Urinary bladder (tissue), 4 donors: Measurements from ENCODE around the gene IFNA6. TPM values are rescaled to one million over a fixed set of nuclear protein-coding genes. Genes with fewer than 3 reads are reported as not detected.

Experiments used
- DNase-seq: peaks from one replicate; pipeline ENCODE4 v3.0.0-alpha.2; 2015; ENCODE audit errors: extremely low spot score
- H3K27ac ChIP-seq: one replicate; pipeline ENCODE4 v1.5.1; 2013; ENCODE audit warnings: low read depth, mild to moderate bottlenecking, moderate library complexity
- H3K36me3 ChIP-seq: one replicate; pipeline ENCODE4 v1.6.1; 2013; ENCODE audit warnings: mild to moderate bottlenecking, moderate library complexity; ENCODE audit not compliant: insufficient read depth
- H3K4me1 ChIP-seq: one replicate; pipeline ENCODE4 v1.6.1; 2013; ENCODE audit warnings: mild to moderate bottlenecking, moderate library complexity; ENCODE audit not compliant: insufficient read depth
- H3K4me3 ChIP-seq: one replicate; pipeline ENCODE4 v1.5.1; 2013; ENCODE audit warnings: low read depth, low read length
- WGBS: extraction: QIAGEN DNeasy Blood & Tissue Kit; methylation state at CpG from one replicate; pipeline ENCODE4 v1.1.7; 2013; 5-methylcytosine and 5-hydroxymethylcytosine counted together
- polyA plus RNA-seq: library from polyadenylated mRNA; stranded (reverse); fragments of 200-250 nt; gene quantifications from one replicate; pipeline ENCODE4 v1.2.3, GENCODE V29; 2013
- total RNA-seq: library from RNA; depleted of rRNA; stranded (reverse); fragments of >200 nt; gene quantifications from one replicate; pipeline ENCODE4 v1.2.3, GENCODE V29; 2014
- donor health status: healthy with polysubstance abuse.
- donor health status: healthy.

IFNA6 gene
- total and polyA plus RNA-seq, 2 donors, result not detected

DNA sequence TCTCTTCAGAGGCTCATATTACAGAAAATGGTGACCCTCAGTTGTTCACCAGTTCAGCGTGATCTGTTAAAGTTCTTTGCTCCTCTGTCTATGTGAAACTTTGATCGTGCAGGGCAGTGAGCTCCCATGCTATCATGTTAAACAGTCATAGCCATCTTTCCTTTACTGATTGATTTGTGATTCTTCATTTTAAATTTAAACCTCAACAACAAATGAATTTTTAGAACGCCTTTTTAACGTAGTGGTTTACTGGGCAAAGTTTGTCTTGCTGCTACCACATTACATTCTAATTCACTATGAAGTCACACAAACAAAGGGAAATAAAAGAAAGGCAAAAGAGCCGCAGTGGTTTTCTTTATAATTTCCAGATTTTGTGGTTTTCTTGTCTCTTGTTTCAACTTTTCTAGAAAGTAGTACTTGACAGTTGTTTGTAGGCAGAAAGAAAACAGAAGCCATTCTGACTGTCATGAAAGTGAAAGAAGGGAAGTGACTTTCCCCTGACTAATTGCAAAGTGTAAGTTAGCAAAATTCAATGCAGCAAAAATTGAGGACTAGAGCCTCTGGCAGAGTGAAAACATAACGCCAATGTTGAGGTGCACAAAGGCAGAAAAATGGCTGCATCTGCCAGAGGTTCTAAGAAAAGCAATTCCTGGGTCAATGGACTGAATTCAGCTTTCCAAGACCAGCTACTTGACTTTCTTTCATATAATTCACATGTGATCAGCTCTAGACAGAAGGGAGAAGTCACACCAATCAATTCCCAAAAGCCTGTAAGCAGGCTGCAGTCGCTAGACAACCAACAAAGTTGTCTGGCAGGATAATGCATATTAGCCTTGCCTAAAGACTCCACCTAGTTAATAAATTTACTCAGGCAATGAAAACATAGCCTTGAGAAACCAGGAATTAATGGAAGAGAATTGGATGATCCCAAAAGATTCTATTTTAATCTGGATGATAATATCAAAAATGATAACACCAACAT, 7.1 kb upstream of the IFNA6 start:
- 61% methylated on average over 7 of the region's 7 CpGs for WGBS
- no peak overlapping the region for H3K27ac ChIP-seq
- H3K4me3 ChIP-seq, result no peak overlapping the region
- H3K36me3 ChIP-seq, result no peaks in the 10 kb centered on the region
- no peak for DNase-seq
- H3K4me1 ChIP-seq, result no peaks in the 10 kb centered on the region

DNA sequence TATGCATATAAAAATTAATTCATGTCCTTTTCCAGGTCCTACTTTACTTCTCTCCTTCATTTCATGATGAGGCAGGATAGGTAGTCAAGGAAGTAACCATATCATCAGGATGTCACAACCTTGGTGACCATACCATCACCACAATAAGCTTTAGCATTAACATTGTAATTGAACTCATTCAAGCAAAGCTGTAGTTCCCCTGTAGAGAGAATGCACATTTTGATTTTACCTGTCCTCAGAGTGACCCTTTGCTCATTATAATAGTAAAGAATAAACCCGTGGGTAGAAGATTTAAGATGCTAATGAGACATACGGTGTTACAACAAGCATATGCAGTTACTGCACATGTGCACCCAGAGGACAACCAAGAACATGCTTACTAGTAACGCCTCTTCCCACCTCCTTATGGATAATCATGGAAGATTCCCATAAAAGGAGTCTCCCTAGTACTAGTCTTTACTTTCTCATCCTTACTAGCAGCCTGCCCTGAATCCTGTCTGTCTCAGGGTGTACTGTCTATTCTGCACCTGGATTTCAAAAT, 2.2 kb downstream of the IFNA6 start:
- Histone ChIP-seq H3K27ac (no peak overlapping the region), H3K36me3 (no peaks in the 10 kb centered on the region), H3K4me3 (no peak overlapping the region), H3K4me1 (no peaks in the 10 kb centered on the region)
- DNase-seq, result no peak
- 75% methylated on average over 3 of the region's 3 CpGs for WGBS

DNA sequence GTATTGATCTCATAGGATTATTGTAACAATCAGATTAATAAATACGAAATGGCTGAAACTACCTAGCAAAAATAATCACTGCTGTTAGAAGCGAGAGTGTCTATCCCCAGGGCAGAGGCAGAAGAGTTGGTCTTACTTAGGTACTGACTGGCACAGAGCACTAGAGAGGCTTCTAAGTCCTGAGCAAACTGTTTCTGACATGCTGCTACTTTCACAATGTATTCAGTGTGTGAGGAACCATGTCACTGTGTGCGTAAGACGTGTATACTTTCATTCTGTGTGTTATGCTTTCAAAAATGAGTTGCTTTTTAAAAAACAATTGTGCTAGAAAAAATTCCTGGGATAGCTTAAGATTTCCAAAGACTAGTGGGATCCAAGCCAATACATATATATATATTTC, 10.0 kb downstream of the IFNA6 start:
- Histone ChIP-seq H3K27ac (no peak overlapping the region), H3K4me1 (no peaks in the 10 kb centered on the region), H3K4me3 (no peak overlapping the region), H3K36me3 (no peaks in the 10 kb centered on the region)
- DNase-seq, result no peak
- WGBS, result 86% methylated on average over 4 of the region's 4 CpGs

DNA sequence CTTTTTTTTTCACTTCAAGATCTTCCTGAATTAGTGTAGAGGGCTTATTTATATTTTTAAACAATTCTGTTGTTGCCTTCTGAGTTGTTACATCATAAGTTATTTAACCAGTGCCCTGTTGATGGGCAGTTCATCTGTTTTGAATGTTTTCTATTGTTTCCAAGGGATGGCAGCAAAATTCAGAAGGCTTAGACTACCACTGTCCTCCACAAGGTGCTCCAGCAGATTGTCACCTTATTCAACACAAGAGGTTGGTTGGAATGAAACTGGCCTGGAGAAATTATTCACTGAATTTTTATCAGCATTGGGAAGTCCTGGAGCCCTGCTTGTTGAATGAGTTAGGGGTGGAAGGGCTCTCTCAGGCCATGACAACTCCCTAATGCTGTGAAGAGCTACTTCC, 14.2 kb downstream of the IFNA6 start:
- DNase-seq, result no peak
- Histone ChIP-seq H3K4me1 (no peaks in the 10 kb centered on the region), H3K4me3 (no peak overlapping the region), H3K27ac (no peak overlapping the region), H3K36me3 (no peaks in the 10 kb centered on the region)

DNA sequence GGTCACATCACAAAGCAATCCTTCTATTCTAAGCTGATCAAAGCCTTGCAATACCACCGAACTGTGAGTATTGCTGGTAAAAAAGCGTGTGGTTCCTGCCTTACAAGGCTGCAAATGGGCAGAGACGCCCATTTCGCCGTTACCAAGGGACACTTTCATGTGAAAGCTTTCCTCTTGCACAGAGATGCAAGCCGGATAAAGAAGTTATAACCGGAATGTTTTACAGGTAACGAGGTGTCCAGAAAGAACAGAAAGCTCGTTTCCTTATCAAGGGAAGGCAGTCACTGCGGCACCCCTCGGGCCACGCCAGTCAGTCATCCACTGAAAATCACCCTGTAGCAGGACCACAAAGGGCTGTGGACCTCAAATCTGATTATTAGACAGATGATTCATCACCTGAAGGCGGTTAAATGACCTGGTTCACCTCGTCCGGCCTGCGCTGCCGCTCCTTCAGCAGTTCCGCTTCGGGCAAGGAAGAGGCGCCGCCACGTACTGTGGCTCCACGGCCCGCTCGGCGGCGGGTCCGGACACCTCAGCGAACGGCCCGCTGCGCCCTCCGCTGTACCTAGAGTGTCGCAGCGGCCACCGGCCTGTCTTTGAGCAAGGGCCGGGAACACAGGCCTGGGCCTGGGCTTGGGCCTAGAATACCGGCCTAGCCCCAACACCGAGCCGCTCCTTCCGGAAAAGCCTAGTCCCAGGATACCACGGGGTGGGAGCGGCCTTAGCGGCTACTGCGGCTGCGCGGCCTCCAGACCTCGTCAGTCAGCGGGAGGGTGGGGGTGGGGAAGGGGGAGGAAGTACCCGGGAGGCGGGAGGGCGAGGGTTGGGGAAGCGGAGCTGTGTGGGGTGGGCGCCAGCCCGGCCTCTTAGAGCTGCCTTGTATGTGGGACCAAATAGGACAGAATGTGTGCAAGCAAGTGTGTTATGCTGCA, 15.7 kb downstream of the IFNA6 start, which contains the start of gene KLHL9:
KLHL9 (minus strand) TSS at position 704 of the 932 bp plus-strand sequence; CDS start at position 159, 545 bp downstream.
- under 1% methylated on average over 55 of the region's 55 CpGs for WGBS
- no peaks in the 10 kb centered on the region for H3K4me1 ChIP-seq
- H3K4me3 ChIP-seq, result peak within 1 kb of the TSS; percentile 67
- H3K36me3 ChIP-seq, result no peaks in the 10 kb centered on the region
- peak; percentile 86 for DNase-seq
- peak within 1 kb of the TSS; percentile 96 for H3K27ac ChIP-seq

DNA sequence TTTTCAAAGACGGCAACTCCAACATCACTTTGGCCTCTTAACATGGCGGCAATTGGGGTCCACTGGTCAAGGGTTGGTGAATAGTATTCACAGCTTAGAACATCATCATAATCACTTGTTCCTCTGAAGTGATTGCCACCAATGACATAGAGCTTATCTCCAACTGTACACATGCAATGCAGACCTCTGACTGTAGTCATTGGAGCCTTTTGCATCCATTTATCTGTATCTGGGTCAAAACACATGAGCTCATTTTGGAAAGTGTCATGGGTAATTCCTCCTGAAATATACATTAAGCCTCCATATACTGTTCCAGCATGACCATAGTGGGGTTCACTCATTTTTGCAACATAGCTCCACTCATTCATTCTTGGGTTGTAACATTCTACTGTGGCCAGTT, 17.5 kb downstream of the IFNA6 start:
- no peaks in the 10 kb centered on the region for H3K36me3 ChIP-seq
- H3K4me3 ChIP-seq, result no peak overlapping the region
- DNase-seq, result no peak
- H3K27ac ChIP-seq, result no peak overlapping the region
- no peaks in the 10 kb centered on the region for H3K4me1 ChIP-seq
- 96% methylated on average over 2 of the region's 2 CpGs for whole genome bisulfite sequencing

DNA sequence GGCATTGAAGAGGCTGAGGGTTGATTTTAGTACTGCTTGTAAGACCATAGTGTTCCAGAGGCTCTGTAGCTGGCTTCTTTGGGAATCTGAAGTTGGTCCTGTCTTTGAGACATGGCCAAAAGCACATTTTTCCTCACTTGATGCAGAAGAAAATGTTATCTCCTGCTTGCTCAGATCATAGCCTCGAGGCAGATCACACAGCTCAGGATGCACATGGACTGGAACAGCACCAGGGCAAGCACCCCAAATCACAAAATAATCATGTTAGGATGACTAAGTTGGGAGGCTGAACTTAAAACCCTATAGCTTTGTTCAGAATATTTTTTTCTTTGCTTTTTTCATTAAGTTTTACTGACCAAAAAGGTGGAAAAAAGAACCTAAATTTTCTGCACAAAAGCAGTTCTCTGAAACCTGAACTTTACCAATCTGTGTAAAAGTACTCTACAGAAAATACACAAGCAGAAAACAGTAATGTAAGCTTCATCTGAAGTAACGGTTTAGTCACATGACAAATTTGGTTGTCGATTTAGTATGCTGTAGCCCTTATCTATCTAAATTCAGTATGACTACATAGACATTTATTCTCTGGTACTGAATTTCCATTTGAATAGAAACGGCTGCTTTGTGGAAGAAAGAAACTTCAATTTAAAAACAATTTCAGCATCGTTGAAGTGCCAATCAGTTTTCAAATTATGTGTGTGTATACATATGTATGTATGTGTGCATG, 18.8 kb downstream of the IFNA6 start:
- WGBS, result 47% methylated on average over 5 of the region's 5 CpGs
- no peak overlapping the region for H3K27ac ChIP-seq
- no peaks in the 10 kb centered on the region for H3K36me3 ChIP-seq
- H3K4me3 ChIP-seq, result no peak overlapping the region
- no peak for DNase-seq
- no peaks in the 10 kb centered on the region for H3K4me1 ChIP-seq

DNA sequence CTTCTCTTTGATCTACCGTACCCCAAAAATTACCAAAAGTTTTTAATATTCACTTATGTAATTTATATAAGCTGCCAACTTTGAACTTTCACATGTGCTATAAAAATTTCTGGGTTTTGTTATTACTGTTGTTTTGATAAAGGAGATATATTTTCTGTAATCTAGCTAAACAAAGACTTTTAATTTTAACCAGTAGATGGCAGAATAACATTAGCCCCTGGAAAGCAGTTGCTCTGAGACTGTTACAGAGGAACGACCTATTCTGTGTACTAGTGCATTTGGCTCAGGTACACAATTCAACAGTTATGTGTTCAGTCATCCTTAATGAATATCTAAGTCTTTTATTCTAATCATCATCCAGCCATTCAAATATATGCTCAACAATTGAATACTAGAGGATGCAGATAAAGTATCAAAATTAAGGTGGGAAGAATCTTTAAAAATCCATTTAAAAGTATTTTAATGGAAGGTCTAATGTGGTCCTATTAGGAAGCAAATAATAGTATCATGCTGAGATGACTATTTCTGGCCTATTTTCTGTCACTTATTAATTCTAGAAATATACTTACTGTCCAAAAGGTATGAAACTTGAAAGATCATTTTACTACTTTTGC, 24.1 kb downstream of the IFNA6 start:
- Histone ChIP-seq H3K27ac (no peak overlapping the region), H3K36me3 (no peaks in the 10 kb centered on the region), H3K4me1 (no peaks in the 10 kb centered on the region), H3K4me3 (no peak overlapping the region)
- peak; percentile 13 for DNase-seq
- 34% methylated on average over 2 of the region's 2 CpGs for WGBS

DNA sequence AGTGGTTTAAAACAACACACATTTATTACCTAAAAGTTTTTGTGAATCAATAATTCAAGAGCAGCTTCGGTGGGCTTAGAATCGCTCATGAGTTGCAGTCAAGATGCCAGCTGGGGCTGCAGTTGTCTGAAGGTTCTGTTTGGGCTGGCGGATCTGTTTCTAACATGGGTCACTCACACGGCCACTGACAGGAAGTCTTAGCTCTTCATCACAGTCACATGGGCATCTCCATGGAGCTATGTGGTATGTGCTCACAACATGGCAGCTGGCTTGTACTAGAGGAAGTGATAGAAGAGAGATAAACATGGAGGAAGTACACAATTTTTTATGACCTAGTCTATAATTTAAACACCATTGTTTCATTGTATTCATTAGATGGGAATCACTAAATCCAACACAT, 26.6 kb downstream of the IFNA6 start:
- H3K36me3 ChIP-seq, result no peaks in the 10 kb centered on the region
- DNase-seq, result no peak
- H3K4me3 ChIP-seq, result no peak overlapping the region
- no peaks in the 10 kb centered on the region for H3K4me1 ChIP-seq
- H3K27ac ChIP-seq, result no peak overlapping the region
- 85% methylated on average over 4 of the region's 4 CpGs for WGBS

DNA sequence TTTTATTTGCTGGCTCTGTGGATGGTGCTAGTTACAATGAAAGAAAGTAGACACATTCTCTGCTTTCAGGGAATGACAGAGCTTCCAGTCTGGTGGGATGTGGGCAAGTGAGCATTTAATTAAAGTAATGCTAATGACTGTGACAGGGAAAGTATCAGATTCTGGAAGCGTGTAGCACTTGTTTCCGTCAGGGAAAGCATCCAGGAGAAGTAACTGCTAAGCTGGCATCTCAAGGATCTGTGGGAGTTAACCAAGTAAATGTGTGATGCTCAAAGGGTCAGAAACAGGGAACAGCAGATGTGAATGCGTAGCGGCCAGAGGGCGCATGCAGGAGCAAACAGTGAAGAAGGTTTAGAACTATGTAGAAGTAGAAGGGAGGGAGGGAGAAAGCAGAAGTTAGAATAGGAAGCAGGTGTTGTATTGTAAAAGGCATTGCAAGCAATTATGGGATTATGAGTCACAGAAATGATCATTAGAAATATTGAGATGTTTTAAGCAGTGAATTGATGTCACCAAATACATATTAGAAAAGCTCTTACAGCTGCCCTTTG, 27.7 kb downstream of the IFNA6 start:
- no peak for DNase-seq
- Histone ChIP-seq H3K36me3 (no peaks in the 10 kb centered on the region), H3K4me1 (no peaks in the 10 kb centered on the region), H3K4me3 (no peak overlapping the region), H3K27ac (no peak overlapping the region)
- 86% methylated on average over 5 of the region's 5 CpGs for WGBS

DNA sequence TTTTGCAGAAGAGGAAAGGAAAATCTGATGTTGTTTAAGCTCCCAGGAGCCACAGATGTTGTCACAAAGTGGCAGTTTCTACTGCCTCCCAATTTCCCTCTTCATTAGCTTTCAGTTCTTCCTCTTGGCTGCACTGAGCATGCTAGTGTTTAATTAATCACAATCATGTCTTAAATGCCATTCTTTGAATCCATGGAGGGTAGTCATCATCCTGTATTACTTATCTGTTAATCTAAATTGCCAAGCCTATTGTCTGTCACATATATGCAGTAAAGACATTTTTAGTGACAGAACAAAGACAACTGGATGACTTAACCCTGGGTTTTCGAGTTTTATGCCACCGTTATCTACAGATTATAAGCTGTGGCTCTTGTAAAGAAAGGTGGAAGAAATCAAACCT, 30.2 kb downstream of the IFNA6 start:
- no peak for DNase-seq
- Histone ChIP-seq H3K4me1 (no peaks in the 10 kb centered on the region), H3K36me3 (no peaks in the 10 kb centered on the region), H3K4me3 (no peak overlapping the region), H3K27ac (no peak overlapping the region)
- WGBS, result 63% methylated on average over 2 of the region's 2 CpGs
